OCI-LY7 (cell line): ENCODE results near the gene SHROOM3.

ENCODE experiments used
- EZH2phosphoT487 ChIP-seq: fragments of 200-600 bp; sonication (generic); IDR thresholded peaks from 2 replicates; pipeline ENCODE4 v1.6.1; 2018; ENCODE audit warnings: low read depth, borderline replicate concordance, mild to moderate bottlenecking, mixed run types, antibody characterized with exemption, low read length, moderate library complexity, mixed read lengths
- TF ChIP-seq, protein P1 (sequence below): fragments of 200-600 bp; sonication (generic); conservative IDR thresholded peaks from 2 replicates; pipeline ENCODE4 v1.5.1; 2014; ENCODE audit warnings: mild to moderate bottlenecking, antibody characterized with exemption, low read length, moderate library complexity, mixed read lengths

DNA sequence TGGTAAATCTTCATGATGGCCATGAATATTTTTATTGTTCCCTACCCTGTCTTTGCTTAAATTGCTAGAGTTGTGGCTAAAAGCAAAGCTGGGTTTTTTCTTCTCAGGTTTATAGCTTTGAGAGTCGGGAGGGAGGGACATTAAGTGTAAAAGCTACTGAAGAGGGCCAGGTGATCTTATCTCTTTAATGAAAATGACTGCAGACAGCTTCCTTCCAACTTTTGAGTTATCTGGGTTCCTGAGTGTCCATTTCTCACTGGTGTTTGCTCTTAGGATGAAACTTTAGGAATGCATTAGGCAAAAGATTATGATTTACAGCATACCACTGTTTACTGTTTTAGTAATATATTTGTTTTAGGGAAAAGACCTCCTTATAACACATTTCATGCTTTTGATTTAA, 187.7 kb downstream of the SHROOM3 start:
- TF ChIP-seq, protein P1, sequence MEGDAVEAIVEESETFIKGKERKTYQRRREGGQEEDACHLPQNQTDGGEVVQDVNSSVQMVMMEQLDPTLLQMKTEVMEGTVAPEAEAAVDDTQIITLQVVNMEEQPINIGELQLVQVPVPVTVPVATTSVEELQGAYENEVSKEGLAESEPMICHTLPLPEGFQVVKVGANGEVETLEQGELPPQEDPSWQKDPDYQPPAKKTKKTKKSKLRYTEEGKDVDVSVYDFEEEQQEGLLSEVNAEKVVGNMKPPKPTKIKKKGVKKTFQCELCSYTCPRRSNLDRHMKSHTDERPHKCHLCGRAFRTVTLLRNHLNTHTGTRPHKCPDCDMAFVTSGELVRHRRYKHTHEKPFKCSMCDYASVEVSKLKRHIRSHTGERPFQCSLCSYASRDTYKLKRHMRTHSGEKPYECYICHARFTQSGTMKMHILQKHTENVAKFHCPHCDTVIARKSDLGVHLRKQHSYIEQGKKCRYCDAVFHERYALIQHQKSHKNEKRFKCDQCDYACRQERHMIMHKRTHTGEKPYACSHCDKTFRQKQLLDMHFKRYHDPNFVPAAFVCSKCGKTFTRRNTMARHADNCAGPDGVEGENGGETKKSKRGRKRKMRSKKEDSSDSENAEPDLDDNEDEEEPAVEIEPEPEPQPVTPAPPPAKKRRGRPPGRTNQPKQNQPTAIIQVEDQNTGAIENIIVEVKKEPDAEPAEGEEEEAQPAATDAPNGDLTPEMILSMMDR, result no peak
- TF ChIP-seq EZH2phosphoT487, result no peak
